HepG2 (cell line): Measurements from ENCODE around the gene IGF2. TPM values are rescaled to one million over a fixed set of nuclear protein-coding genes. Genes with fewer than 3 reads are reported as not detected.

Experiments
- ATAC-seq: fragments of 200-7000 bp; cut with Tn5 transposase; 3 replicates; pipeline ENCODE4 v1.9.1; 2020; ENCODE audit warnings: mild to moderate bottlenecking, moderate library complexity
- BruUV-seq: library from RNA; stranded (reverse); fragments of 400-500 nt; replicated peaks from 2 replicates; lab custom pipeline; 2021; lab: Mats Ljungman, UMichigan
- CTCF ChIA-PET: fragments of 300-600 bp; formaldehyde crosslinking; extraction: SDS; loops from one replicate; lab custom pipeline; 2021; ENCODE audit warnings: low total read pairs, inconsistent platforms, low intra/inter-chr PET ratio; lab: Yijun Ruan, JAX
- POLR2A ChIA-PET: fragments of 350-600 bp; sonication (Branson Sonifier 250); formaldehyde crosslinking; loops from one replicate; lab custom pipeline; 2020; ENCODE audit warnings: antibody characterized with exemption, inconsistent platforms; lab: Yijun Ruan, JAX
- DNase-seq: peaks from one replicate; pipeline ENCODE4 v3.0.0-alpha.2; 2015; ENCODE audit warnings: low spot score
- FAIRE-seq: peaks from 3 replicates; lab custom pipeline; 2011; peaks lifted over from hg19 to GRCh38; lab: Jason Lieb, UNC
- H2AFZ ChIP-seq: one replicate; pipeline ENCODE4 v1.6.1; 2011; ENCODE audit warnings: low read length, inconsistent platforms
- H3K27ac ChIP-seq: fragments of 300-600 bp; 3 replicates; pipeline ENCODE4 v1.8.0; 2011; ENCODE audit warnings: mixed run types, mild to moderate bottlenecking, mixed read lengths, low read length, inconsistent platforms; ENCODE audit not compliant: insufficient read depth; ENCODE audit errors: extremely low read length
- H3K27me3 ChIP-seq, 2 experiments: fragments of 200-600 bp in 1 of 2; 2 replicates in 1 of 2; 3 replicates in 1 of 2; pipeline versions ENCODE4 v1.6.0 to v1.8.0; 2011; ENCODE audit warnings: low read length in 2 of 2, mild to moderate bottlenecking in 2 of 2, moderate library complexity in 2 of 2, inconsistent platforms in 1 of 2; ENCODE audit not compliant: insufficient read depth in 2 of 2, control insufficient read depth in 1 of 2
- H3K36me3 ChIP-seq, 2 experiments: fragments of 200-600 bp in 1 of 2; replicated peaks in 1 of 2; 2 replicates in 1 of 2; 3 replicates in 1 of 2; pipeline versions ENCODE4 v1.5.1 to v1.8.0; 2011; ENCODE audit warnings: low read length in 2 of 2, inconsistent platforms in 1 of 2; ENCODE audit not compliant: insufficient read depth in 2 of 2, control insufficient read depth in 1 of 2
- H3K4me1 ChIP-seq: 2 replicates; pipeline ENCODE4 v1.5.1; 2012; ENCODE audit warnings: low read length, inconsistent platforms; ENCODE audit not compliant: insufficient read depth
- H3K4me2 ChIP-seq: 2 replicates; pipeline ENCODE4 v1.6.0; 2011; ENCODE audit warnings: low read depth, low read length, inconsistent platforms
- H3K4me3 ChIP-seq, 3 experiments: fragments of 200-600 bp in 1 of 3; sonication (generic), shearing (Covaris generic) in 1 of 3; replicated peaks in 1 of 3; 2 replicates each; pipeline ENCODE4 v1.5.1; 2011 to 2016; ENCODE audit warnings: low read length in 3 of 3, inconsistent platforms in 2 of 3, low read depth in 2 of 3, mild to moderate bottlenecking in 2 of 3, control low read depth in 1 of 3, mixed read lengths in 1 of 3; ENCODE audit not compliant: insufficient read depth in 1 of 3
- H3K79me2 ChIP-seq: one replicate; pipeline ENCODE4 v1.6.1; 2011; ENCODE audit warnings: low read length, inconsistent platforms; ENCODE audit not compliant: insufficient read depth
- H3K9ac ChIP-seq: 2 replicates; pipeline ENCODE4 v1.6.0; 2011; ENCODE audit warnings: mild to moderate bottlenecking, low read depth, low read length, inconsistent platforms; ENCODE audit not compliant: insufficient read depth
- H3K9me3 ChIP-seq: 2 replicates; pipeline ENCODE4 v1.5.1; 2012; ENCODE audit warnings: mild to moderate bottlenecking, low read length
- H4K20me1 ChIP-seq: 2 replicates; pipeline ENCODE4 v1.6.0; 2011; ENCODE audit warnings: inconsistent platforms, mild to moderate bottlenecking, low read length, moderate library complexity; ENCODE audit not compliant: insufficient read depth
- ESRRA ChIP-seq: sonication (generic); formaldehyde crosslinking; IDR thresholded peaks from 2 replicates; pipeline ENCODE4 v1.5.1; 2020; ENCODE audit warnings: mild to moderate bottlenecking, low read depth, missing genetic modification reagents
- FOSL2 ChIP-seq: sonication (generic); formaldehyde crosslinking; IDR thresholded peaks from 2 replicates; pipeline ENCODE4 v1.4.0; 2020; ENCODE audit warnings: missing genetic modification reagents
- HNRNPK ChIP-seq: fragments of 200-400 bp; formaldehyde crosslinking; IDR thresholded peaks from 2 replicates; pipeline ENCODE4 v1.6.1; 2018; ENCODE audit warnings: low read length, low read depth, moderate library complexity, mild to moderate bottlenecking; ENCODE audit not compliant: poor library complexity, severe bottlenecking
- SOX5 ChIP-seq: IDR thresholded peaks from 2 replicates; pipeline ENCODE4 v1.6.1; 2016; ENCODE audit warnings: borderline replicate concordance
- SRSF4 ChIP-seq: fragments of 200-400 bp; formaldehyde crosslinking; IDR thresholded peaks from one replicate; pipeline ENCODE4 v1.6.1; 2018; ENCODE audit warnings: mild to moderate bottlenecking, low read depth, low read length, moderate library complexity; ENCODE audit not compliant: poor library complexity, severe bottlenecking
- ZNF468 ChIP-seq: sonication (generic); formaldehyde crosslinking; IDR thresholded peaks from 2 replicates; pipeline ENCODE4 v1.8.0; 2022; ENCODE audit warnings: mild to moderate bottlenecking, moderate library complexity, missing genetic modification reagents
- ZNF605 ChIP-seq: sonication (generic); formaldehyde crosslinking; IDR thresholded peaks from 2 replicates; pipeline ENCODE4 v1.8.0; 2022; ENCODE audit warnings: mild to moderate bottlenecking, missing genetic modification reagents
- WGBS: methylation state at CpG from one replicate; pipeline ENCODE4 v1.1.6; 2017; ENCODE audit warnings: low lambda C conversion rate; 5-methylcytosine and 5-hydroxymethylcytosine counted together
- in situ Hi-C: cut with HindIII; loops from 2 replicates; pipeline ENCODE4 v1.10.0; 2017; ENCODE audit warnings: low pct_unique_long_range_greater_than_20kb; ENCODE audit not compliant: extremely low pct_ligation_motif_present
- intact Hi-C: fragments of 100-400 bp; cut with micrococcal nuclease; formaldehyde crosslinking; loops from one replicate; pipeline ENCODE4 v1.10.0; 2022; ENCODE audit not compliant: unreplicated experiment
- polyA plus RNA-seq, 8 experiments: library from polyadenylated mRNA; depleted of rRNA in 3 of 8; stranded (reverse) in 7 of 8; unstranded in 1 of 8; fragments of >200 nt; fragmentation: Illumina TruSeq in 4 of 8; extraction: Trizol in 4 of 8; gene quantifications; 2 replicates each; pipeline versions ENCODE4 v1.2.1 to v1.2.3, GENCODE V29; 2011 to 2016; ENCODE audit warnings: low read depth in 4 of 8, missing spikeins in 1 of 8, mixed read lengths in 1 of 8; ENCODE audit not compliant: insufficient read depth in 1 of 8
- total RNA-seq, 5 experiments: library from RNA; depleted of rRNA; stranded (reverse); fragments of >200 nt; fragmentation: Illumina TruSeq; extraction: Trizol; gene quantifications; 2 replicates each; pipeline ENCODE4 v1.2.3, GENCODE V29; 2016; ENCODE audit warnings: low read depth in 1 of 5
- TF ChIP-seq, protein P1 (sequence below): sonication (generic); formaldehyde crosslinking; IDR thresholded peaks from 2 replicates; pipeline ENCODE4 v1.4.0; 2020; ENCODE audit warnings: mild to moderate bottlenecking, missing genetic modification reagents
- TF ChIP-seq, protein P2 (sequence below), 2 experiments: fragments of 450-650 bp in 1 of 2; sonication (generic) in 1 of 2; formaldehyde crosslinking in 1 of 2; IDR thresholded peaks; 2 replicates each; pipeline versions ENCODE4 v1.6.1 to v1.8.0; 2016 to 2022; ENCODE audit warnings: antibody characterized with exemption in 1 of 2, mild to moderate bottlenecking in 1 of 2, missing genetic modification reagents in 1 of 2
- TF ChIP-seq, protein P3 (sequence below): IDR thresholded peaks from 2 replicates; pipeline ENCODE4 v1.6.1; 2016; ENCODE audit warnings: control low read depth

The IGF2 gene
- total and polyA plus RNA-seq, 2 of the 13 experiments (the other 11 are each of a cell fraction or from before 2014, with no cell fraction given) = 79.1 to 254 TPM

- H3K4me1 ChIP-seq = peaks cover 46% of the 10 kb centered on the region
- ChIA-PET CTCF (interaction anchor here (1.4 kb wide), 1 partner anchor 15 kb away, joined by 3 read pairs; no protein-coding TSS in a partner anchor), POLR2A (interaction anchor here (0.6 to 6.5 kb wide), 24 partner anchors 8 to 446 kb away, joined by 3 to 108 read pairs (median 4); no protein-coding TSS in a partner anchor)
- peaks cover 17% of the 10 kb centered on the region for H3K79me2 ChIP-seq
- peak overlapping the region; percentile 80 for H3K27ac ChIP-seq
- peaks cover 15 to 31% of the 10 kb centered on the region in 2 experiments; a peak in 4 of 5 replicates for H3K36me3 ChIP-seq
- H3K4me2 ChIP-seq = peak overlapping the region; percentile 75
- FAIRE-seq = peak; percentile 72
- H3K9me3 ChIP-seq = no peaks in the 10 kb centered on the region
- H2AFZ ChIP-seq = no peak overlapping the region
- peak overlapping the region; percentile 72 for H3K9ac ChIP-seq
- ATAC-seq = peak; percentile 54
- peak; percentile 80 for DNase-seq
- in situ Hi-C loops = no loop called here
- 3% methylated on average over 20 of the region's 50 CpGs for WGBS
- intact Hi-C loops = no loop called here
- H3K27me3 ChIP-seq = peaks cover 0 to 26% of the 10 kb centered on the region in 2 experiments; a peak in 3 of 5 replicates
- peak overlapping the region; percentile 72 to 84 (median 80) for H3K4me3 ChIP-seq
- peaks cover 56% of the 10 kb centered on the region for H4K20me1 ChIP-seq
- BruUV-seq = no TSS peak
- TF ChIP-seq, protein P1, sequence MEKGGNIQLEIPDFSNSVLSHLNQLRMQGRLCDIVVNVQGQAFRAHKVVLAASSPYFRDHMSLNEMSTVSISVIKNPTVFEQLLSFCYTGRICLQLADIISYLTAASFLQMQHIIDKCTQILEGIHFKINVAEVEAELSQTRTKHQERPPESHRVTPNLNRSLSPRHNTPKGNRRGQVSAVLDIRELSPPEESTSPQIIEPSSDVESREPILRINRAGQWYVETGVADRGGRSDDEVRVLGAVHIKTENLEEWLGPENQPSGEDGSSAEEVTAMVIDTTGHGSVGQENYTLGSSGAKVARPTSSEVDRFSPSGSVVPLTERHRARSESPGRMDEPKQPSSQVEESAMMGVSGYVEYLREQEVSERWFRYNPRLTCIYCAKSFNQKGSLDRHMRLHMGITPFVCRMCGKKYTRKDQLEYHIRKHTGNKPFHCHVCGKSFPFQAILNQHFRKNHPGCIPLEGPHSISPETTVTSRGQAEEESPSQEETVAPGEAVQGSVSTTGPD (CRISPR knock-in tag) = 0 out of 2 replicates have a peak, but pooled peaks have one; percentile 2
- TF ChIP-seq FOSL2 (CRISPR knock-in tag) (peak; percentile 5; the same call in 1 of the 2 replicates), HNRNPK (peak; percentile 3), ZNF468 (CRISPR knock-in tag) (no peak), SRSF4 (no peak), ESRRA (CRISPR knock-in tag) (no peak), SOX5 (CRISPR knock-in tag) (no peak; the same call in 1 of the 2 replicates), ZNF605 (0 out of 2 replicates have a peak, but pooled peaks have one; percentile 68)
- TF ChIP-seq, protein P2, sequence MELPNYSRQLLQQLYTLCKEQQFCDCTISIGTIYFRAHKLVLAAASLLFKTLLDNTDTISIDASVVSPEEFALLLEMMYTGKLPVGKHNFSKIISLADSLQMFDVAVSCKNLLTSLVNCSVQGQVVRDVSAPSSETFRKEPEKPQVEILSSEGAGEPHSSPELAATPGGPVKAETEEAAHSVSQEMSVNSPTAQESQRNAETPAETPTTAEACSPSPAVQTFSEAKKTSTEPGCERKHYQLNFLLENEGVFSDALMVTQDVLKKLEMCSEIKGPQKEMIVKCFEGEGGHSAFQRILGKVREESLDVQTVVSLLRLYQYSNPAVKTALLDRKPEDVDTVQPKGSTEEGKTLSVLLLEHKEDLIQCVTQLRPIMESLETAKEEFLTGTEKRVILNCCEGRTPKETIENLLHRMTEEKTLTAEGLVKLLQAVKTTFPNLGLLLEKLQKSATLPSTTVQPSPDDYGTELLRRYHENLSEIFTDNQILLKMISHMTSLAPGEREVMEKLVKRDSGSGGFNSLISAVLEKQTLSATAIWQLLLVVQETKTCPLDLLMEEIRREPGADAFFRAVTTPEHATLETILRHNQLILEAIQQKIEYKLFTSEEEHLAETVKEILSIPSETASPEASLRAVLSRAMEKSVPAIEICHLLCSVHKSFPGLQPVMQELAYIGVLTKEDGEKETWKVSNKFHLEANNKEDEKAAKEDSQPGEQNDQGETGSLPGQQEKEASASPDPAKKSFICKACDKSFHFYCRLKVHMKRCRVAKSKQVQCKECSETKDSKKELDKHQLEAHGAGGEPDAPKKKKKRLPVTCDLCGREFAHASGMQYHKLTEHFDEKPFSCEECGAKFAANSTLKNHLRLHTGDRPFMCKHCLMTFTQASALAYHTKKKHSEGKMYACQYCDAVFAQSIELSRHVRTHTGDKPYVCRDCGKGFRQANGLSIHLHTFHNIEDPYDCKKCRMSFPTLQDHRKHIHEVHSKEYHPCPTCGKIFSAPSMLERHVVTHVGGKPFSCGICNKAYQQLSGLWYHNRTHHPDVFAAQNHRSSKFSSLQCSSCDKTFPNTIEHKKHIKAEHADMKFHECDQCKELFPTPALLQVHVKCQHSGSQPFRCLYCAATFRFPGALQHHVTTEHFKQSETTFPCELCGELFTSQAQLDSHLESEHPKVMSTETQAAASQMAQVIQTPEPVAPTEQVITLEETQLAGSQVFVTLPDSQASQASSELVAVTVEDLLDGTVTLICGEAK (IDR thresholded peaks at IDR 0.05) = no peak
- TF ChIP-seq, protein P2 (CRISPR knock-in tag; IDR thresholded peaks at IDR 0.05) = no peak
- TF ChIP-seq, protein P3, sequence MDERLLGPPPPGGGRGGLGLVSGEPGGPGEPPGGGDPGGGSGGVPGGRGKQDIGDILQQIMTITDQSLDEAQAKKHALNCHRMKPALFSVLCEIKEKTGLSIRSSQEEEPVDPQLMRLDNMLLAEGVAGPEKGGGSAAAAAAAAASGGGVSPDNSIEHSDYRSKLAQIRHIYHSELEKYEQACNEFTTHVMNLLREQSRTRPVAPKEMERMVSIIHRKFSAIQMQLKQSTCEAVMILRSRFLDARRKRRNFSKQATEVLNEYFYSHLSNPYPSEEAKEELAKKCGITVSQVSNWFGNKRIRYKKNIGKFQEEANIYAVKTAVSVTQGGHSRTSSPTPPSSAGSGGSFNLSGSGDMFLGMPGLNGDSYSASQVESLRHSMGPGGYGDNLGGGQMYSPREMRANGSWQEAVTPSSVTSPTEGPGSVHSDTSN = no peak
These were observed 1.8 kb downstream of the IGF2 start for GRCh38 chr11:2137202-2138067.
